Loucy (cell line): ENCODE data around the gene NBR1.

Experiments used
- CTCF ChIP-seq: fragments of 200-600 bp; sonication (generic); conservative IDR thresholded peaks from 2 replicates; pipeline ENCODE4 v1.5.1; 2014; ENCODE audit warnings: mild to moderate bottlenecking, antibody characterized with exemption, low read length
- EZH2phosphoT487 ChIP-seq: fragments of 200-600 bp; IDR thresholded peaks from 2 replicates; pipeline ENCODE4 v1.6.1; 2018; ENCODE audit warnings: antibody characterized with exemption, mild to moderate bottlenecking, moderate library complexity, borderline replicate concordance

DNA sequence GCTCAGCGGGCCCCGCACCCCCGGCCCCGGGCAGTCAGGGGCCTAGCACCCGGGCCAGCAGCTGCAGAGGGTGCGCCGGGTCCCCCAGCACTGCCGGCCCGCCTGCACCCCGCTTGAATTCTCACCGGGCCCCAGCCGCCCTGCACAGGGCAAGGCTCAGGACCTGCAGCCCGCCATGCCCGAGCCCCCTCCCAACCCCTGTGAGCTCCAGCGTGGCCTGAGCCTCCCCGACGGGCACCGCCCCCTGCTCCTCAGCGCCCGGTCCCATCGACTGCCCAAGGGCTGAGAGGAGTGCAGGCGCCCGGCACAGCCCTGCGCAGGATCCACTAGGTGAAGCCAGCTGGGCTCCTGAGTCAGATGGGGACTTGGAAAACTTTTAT lies 44.1 kb upstream of the NBR1 start:
- no peak for TF ChIP-seq CTCF
- no peak for TF ChIP-seq EZH2phosphoT487
